GM04503 (cell line): ENCODE results near the gene OR8G5.

Source experiments
- DNase-seq: peaks from one replicate; pipeline ENCODE4 v3.0.0-alpha.2; 2012; ENCODE audit warnings: low read depth

Gene OR8G5

DNA sequence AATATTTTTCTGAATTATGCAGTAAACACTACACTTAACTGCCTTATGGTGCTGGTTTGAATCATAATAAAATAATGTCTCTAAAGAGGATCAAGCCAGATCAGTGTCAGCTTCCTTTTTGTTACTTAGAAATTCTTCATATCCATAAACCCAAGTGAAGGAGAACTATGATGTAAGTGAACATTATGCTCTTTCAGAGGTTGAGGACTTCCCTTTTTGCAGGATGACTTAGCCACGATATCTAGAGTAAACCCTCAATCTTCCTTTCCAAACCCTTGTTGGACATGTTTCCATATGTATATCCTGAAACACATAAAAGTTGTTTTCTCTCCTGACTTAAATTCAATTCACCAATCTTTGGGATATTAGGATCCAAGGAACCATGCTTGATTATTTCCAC, 38.5 kb downstream of the OR8G5 start:
- no peak for DNase-seq

DNA sequence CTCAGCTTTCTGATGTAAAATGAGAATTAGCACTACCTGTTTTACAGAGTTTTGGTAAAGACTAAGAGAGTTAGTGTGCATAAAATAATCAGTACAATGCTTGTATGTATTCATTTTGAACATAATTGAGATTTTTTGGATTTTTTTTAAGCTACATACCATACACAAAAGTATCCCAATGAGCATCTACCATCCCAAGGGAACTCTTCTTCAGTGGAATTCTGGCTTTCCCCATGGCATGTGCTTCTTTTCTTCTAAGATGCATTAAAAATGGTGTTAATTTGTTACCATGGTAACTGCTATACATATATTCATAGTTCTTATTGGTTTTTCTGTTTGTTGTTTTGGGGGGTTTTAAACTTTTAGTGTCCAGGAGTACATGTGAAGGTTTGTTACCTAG, 39.8 kb downstream of the OR8G5 start:
- DNase-seq: no peak

DNA sequence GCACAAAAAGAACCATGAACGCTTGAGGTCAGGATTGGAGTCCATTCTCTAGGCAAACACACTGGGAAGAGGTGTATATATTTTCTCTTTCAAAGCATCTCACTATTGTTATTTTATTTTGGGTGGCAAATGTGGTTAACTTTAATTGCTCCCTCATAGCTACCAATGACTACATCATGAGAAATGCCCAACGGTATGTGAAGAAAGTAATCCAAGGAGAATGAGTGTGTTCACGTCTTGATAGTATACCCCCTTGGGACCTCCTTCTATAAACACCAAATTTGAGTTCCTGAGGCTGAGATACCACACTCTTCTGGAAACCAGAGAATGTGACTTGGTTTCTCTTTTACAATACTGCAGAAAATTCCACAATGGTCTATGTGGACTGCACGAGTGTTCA, 41.7 kb downstream of the OR8G5 start:
- DNase-seq: peak; percentile 34

DNA sequence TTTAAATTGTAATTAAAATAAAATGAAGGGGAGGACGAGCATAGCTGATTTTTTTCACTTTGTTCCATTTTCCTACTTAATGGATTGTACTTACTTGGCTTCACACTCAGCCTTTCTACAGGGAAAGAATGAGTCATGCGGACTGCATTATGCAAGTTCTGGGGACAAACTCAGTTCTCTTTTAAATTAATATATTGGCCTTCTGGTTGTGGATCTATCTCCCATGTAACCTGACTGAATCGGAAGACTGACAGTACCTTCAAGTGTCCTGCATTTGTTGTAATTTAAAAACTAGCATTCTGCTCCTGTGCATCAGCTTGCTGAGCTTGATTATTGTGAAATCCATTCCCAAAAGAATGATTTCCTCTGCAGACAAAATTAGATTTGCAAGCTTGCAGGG, 45.4 kb downstream of the OR8G5 start:
- DNase-seq: no peak

DNA sequence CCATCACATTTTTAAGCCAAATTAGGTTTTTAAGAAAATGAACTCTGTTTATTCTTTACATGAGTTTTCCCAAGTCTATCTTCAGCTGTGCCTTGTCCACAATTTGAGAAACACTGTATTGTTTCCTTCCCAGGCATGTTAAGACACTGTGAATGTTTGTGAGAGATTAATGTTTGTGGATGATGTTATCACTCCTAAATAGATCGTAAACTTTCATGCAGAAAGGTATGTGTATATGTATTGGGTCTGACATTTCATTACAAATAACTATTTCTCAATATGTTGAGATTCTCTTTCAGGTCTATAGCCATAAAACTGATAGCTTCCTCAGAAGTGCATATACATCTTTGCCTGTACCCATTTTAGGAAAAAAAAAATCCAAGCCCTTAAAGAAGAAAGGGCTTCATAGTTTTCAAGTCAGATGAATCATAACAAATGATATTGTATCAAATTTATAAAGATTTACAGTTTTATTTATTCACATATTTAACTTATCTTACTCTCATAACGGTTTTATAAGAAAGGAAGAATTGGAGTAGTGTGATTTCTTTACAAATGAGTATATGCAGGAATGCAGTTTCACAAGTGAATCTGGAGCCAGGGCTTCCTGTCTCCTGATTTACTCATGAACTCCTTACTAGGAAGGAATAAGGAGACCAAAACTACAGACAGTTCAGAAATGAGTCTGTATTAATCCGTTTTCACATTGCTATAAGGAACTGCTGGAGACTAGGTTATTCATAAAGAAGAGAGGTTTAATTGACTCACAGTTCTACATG, 46.4 kb downstream of the OR8G5 start:
- DNase-seq: no peak

DNA sequence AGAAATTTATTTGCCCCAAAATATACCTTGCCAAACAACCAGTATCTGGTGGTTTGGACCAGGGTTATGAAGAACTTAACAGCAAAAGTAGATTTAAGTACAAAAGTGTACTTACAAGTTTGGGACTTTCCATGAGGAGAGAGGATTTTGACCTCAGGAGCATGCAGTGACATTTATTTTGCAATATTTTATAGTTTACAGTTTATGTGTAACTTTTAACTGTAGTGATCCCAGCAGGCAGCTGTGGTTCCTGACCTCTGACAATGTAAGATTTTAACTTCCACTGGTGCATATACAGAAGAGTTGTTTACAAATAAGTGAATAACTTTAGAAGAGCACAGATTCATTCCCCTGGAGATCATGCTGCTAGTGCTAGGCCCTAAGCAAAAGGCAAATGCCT, 50.9 kb downstream of the OR8G5 start:
- DNase-seq: no peak

DNA sequence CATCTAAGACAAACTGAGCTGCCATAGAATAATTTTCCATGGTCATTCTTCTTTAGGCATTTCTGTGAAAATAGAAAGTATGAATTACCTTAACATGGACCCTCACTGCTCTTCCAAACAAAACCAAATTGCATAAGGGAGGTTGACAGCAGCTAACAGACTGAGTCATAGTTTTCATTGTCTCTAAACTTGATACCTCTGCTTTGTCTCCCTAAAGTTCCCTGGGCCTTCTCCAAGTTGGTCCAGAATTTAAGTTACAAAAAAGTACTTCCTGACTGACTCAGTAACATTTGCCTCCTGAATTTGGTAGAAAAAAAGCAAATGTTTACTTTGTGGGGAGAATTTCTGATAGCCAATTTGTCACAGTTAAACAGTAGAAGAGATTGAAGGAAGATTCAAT, 54.5 kb downstream of the OR8G5 start:
- no peak for DNase-seq

DNA sequence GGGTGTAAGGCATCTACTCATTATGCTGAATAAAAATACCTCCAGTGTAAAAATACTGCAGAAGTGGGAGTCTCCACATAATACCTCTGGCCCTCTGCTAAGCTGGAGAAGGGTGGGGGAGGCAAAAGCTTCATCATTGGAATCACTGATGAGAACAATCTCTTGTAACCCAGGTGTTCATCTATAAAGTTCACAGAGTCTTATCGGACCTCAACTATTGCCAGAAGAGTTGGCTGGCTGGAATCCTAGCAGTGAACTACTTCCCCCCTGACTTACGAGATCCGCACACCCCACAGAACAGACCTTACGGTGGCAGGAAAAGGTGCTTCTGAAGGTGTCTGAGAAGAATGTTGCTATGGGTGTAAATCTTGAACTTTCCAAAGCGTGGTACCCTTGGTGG, 55.1 kb downstream of the OR8G5 start:
- DNase-seq: no peak

DNA sequence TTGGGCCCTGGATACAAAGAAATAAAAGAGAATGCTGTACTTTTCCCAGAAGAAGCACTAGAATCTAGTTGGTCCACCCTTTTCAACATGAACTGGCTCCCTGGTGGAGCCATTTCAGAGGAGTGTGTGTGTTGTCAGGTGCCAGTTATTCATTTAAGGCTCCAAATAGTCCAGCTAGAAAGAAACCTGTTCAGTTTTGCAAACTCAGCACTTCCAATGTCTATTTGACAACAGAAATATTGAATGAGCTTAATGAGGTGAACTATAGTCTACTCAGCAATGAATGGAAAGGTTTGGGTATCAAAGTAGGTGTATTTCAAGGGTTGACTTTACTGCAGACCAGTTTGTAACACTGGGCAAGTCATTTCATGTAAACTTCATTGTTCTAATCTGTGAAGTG, 55.5 kb downstream of the OR8G5 start:
- no peak for DNase-seq

DNA sequence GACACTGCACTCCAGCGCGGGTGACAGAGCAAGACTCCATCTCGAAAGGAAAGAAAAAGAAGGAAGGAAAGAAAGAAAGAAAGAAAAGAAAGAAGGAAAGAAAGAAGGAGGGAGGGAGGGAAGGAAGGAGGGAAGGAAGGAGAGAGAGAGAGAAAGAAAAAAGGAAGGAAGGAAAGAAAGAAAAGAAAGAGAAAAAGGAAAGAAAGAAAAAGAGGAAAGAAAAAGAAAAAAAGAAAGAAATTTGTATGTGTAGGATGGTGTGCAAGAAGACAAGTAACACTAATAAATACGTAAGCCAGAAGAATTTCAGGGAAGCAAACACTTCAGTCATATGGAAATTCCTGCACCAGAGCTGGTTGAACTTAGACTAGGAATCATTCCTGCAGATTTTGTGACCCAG, 57.0 kb downstream of the OR8G5 start:
- no peak for DNase-seq

DNA sequence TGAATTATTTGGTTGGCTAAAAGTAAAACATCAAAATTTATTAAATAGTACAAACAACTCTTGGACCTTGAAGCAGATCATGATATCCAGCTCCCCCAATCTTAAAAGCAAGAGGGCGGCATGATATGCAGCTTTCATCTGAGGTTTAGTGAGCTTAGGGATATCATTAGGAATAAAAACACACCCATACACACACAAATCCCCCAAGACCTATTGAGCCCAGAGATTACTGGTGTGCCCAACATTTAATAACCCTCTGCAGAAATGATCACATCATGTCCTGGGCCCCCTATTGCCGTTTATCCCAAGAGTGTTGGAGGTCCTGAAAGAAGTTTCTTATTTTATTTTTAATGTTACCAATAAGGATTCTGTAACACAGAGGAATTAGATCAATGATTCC, 57.7 kb downstream of the OR8G5 start, which contains the start of gene OR8D1:
OR8D1 (minus strand) TSS at position 101 of the 400 bp plus-strand sequence. CDS start 3,183 bp downstream, outside the sequence.
- DNase-seq: no peak

DNA sequence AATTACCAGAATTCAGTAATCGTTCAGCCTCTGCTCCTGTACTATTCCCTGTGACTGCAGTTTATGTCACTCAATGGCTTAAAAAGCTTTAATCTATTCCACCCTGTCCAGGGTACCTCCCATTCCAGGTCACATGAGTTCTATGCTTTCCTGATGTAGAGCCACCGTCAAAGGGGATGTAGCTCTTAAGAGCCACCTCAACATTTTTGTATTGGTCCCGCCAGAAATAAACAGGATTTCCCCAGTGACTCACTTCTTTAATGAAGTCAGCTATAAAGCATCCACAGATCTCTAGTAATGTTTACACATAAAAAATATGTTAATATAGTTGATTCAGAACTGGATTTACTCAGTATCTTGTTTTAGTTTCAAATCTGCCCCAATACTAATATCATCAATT, 58.9 kb downstream of the OR8G5 start:
- DNase-seq: no peak
